ENCODE measurements around the gene SLC5A10. TPM values are rescaled to one million over a fixed set of nuclear protein-coding genes. Genes with fewer than 3 reads are reported as not detected.

Gene SLC5A10
- total RNA-seq, 6 donors from 2014 or later = not detected

- peaks cover 0 to 5% (median 0%) of the 10 kb centered on the region in 4 donors for H3K4me1 ChIP-seq
- DNase-seq = no peak
- 52 to 67% methylated on average over 11 of the region's 11 CpGs for WGBS, 2 donors
- no peaks in the 10 kb centered on the region for H3K27me3 ChIP-seq
- H3K9me3 ChIP-seq = no peaks in the 10 kb centered on the region
- H3K27ac ChIP-seq = no peak overlapping the region
- TF ChIP-seq POLR2A (IDR thresholded peaks at IDR 0.05) = no peak
- no peak for TF ChIP-seq POLR2AphosphoS5 (IDR thresholded peaks at IDR 0.05)
- TF ChIP-seq CTCF (IDR thresholded peaks at IDR 0.05) = no peak
- TF ChIP-seq EP300 (IDR thresholded peaks at IDR 0.05) = no peak
- H3K4me3 ChIP-seq = no peak overlapping the region
- H3K36me3 ChIP-seq = no peaks in the 10 kb centered on the region
- no peak for ATAC-seq (ENCODE audit: low FRiP score in 2 of 2)
These were observed 59.0 kb downstream of the SLC5A10 start for GRCh38 chr17:19010729-19011505.

DNA sequence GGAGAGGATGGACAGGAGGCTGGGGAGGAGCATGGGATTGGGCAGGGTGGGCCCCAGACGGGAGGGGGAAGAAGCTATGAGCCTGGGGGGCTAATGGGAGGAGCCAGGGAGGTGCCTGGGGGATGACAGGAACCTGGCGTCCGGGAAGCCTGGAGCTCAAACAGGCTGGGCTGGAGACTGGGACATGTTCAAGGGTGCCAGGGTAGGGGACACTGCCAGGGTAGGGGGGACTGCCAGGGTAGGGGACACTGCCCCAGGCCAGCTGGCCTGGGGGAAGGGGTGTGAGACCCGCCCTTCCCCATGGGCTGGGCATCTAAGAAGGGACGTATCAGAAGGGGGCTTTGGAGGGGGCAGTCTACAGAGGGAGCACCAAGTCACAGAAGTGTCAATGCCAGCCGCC lies 59.6 kb downstream of the SLC5A10 start:
- no peaks in the 10 kb centered on the region for H3K27me3 ChIP-seq
- TF ChIP-seq POLR2A (IDR thresholded peaks at IDR 0.05) = no peak
- no peak for TF ChIP-seq EP300 (IDR thresholded peaks at IDR 0.05)
- no peak for TF ChIP-seq CTCF (IDR thresholded peaks at IDR 0.05)
- TF ChIP-seq POLR2AphosphoS5 (IDR thresholded peaks at IDR 0.05) = no peak
- 74 to 82% methylated on average over 5 to 6 of the region's 6 CpGs for WGBS, 2 donors
- H3K36me3 ChIP-seq = no peaks in the 10 kb centered on the region
- H3K4me1 ChIP-seq = peaks cover 0 to 5% (median 0%) of the 10 kb centered on the region in 4 donors
- ATAC-seq (ENCODE audit: low FRiP score in 2 of 2) (no peak), DNase-seq (no peak)
- no peaks in the 10 kb centered on the region for H3K9me3 ChIP-seq
- H3K4me3 ChIP-seq = no peak overlapping the region
- H3K27ac ChIP-seq = no peak overlapping the region

DNA sequence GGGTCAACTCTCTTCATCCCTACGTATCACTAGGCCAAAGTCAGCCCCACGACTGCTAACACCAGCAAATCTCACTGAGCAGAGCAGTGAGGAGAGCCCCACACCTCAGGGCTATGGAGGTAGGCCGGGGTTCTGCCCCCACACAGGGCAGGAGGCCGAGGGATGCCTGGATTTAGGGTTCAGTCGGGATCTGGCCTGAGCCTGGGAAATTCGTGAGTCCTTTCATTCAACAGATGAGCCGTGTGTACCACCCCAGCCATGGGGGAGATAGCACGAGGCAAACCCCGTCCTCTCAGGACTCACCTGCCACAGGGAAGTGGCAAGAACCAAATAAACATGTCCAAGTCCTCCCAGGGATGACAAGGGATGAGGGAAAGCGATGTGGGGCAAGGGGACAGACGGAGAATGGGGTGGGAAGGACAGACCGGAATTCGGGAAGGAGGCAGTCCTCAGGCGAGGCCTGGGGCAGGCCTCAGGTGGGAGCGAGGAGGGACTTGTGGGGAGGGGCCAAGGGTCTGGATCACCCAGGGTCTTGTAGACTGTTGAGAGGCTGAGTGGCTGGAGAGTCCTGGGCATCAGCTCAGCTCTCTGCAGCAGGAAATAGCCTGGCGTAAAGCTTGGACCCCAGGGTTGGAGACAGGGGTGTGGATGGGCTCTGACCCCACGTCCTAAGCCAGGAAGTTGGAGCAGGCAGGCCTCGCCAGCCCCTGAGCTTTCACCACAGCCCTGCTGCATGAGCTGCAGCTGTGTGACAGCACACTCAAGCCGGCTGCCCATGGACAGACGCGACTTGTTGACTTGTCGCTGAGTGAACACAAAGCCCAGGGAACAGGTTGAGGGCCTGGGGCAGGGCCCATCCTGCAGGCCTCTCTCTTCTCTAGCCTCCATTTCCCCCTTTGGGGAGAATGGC lies 60.5 kb downstream of the SLC5A10 start:
- no peaks in the 10 kb centered on the region for H3K36me3 ChIP-seq
- H3K27ac ChIP-seq = no peak overlapping the region
- TF ChIP-seq POLR2A (IDR thresholded peaks at IDR 0.05) (no peak), CTCF (IDR thresholded peaks at IDR 0.05) (no peak), EP300 (IDR thresholded peaks at IDR 0.05) (no peak), POLR2AphosphoS5 (IDR thresholded peaks at IDR 0.05) (no peak)
- WGBS, 2 donors = 87 to 95% methylated on average over 21 to 22 of the region's 22 CpGs
- no peaks in the 10 kb centered on the region for H3K27me3 ChIP-seq
- no peaks in the 10 kb centered on the region for H3K9me3 ChIP-seq
- ATAC-seq (ENCODE audit: low FRiP score in 2 of 2) (no peak), DNase-seq (no peak)
- peaks cover 0 to 5% (median 0%) of the 10 kb centered on the region in 4 donors for H3K4me1 ChIP-seq
- no peak overlapping the region for H3K4me3 ChIP-seq

DNA sequence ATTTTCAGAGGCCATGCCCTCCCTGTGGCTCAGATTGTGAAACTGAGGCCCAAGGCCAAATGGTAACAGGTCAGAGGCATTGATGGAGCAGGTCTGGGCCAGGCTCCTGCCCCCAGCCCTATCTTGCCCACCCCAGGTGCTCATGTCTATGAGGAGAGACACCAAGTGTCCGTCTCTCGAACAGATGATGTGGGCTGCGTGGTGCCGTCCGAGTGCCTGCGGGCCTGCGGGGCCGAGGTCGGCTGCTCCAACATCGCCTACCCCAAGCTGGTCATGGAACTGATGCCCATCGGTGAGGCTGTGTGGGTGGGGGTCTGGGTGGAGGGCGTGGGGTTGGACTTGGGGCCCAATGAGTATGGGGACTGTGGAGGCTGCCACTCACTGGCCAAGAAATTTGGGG lies 61.3 kb downstream of the SLC5A10 start:
- Histone ChIP-seq H3K27ac (no peak overlapping the region), H3K27me3 (no peaks in the 10 kb centered on the region), H3K4me1 (peaks cover 0 to 5% (median 0%) of the 10 kb centered on the region in 4 donors), H3K36me3 (no peaks in the 10 kb centered on the region), H3K9me3 (no peaks in the 10 kb centered on the region), H3K4me3 (no peak overlapping the region)
- no peak for DNase-seq
- TF ChIP-seq POLR2A (IDR thresholded peaks at IDR 0.05) = no peak
- no peak for TF ChIP-seq CTCF (IDR thresholded peaks at IDR 0.05)
- no peak for TF ChIP-seq EP300 (IDR thresholded peaks at IDR 0.05)
- TF ChIP-seq POLR2AphosphoS5 (IDR thresholded peaks at IDR 0.05) = no peak
- ATAC-seq (ENCODE audit: low FRiP score in 2 of 2) = no peak
- 96% methylated on average over 5 to 12 of the region's 12 CpGs for WGBS, 2 donors
